GM23248 (cell line): ENCODE measurements around the gene MYOM1.

Experiments used
- EZH2 ChIP-seq: fragments of 200-600 bp; sonication (generic); IDR thresholded peaks from 2 replicates; pipeline ENCODE4 v1.6.1; 2018; ENCODE audit warnings: antibody characterized with exemption, mild to moderate bottlenecking; ENCODE audit not compliant: insufficient read depth, poor library complexity, severe bottlenecking
- EZH2phosphoT487 ChIP-seq: fragments of 200-600 bp; sonication (generic); IDR thresholded peaks from 2 replicates; pipeline ENCODE4 v1.6.1; 2018; ENCODE audit warnings: antibody characterized with exemption, moderate library complexity, mild to moderate bottlenecking, low read depth; ENCODE audit not compliant: insufficient read depth

GRCh38 chr18:3053081-3053480, 166.7 kb downstream of the MYOM1 start:
- no peak for TF ChIP-seq EZH2phosphoT487
- no peak for TF ChIP-seq EZH2
